Upper lobe of left lung (tissue), 6 donors: ENCODE data around the gene CDHR5. TPM values are rescaled to one million over a fixed set of nuclear protein-coding genes. Genes with fewer than 3 reads are reported as not detected.

ENCODE experiments used
- ATAC-seq, 2 donors: fragments of 200-7000 bp; cut with Tn5 transposase; one replicate each; pipeline ENCODE4 v1.9.1; 2022; ENCODE audit warnings: mild to moderate bottlenecking in 2 of 2, moderate library complexity in 2 of 2; ENCODE audit not compliant: low FRiP score in 2 of 2
- DNase-seq, 2 donors: peaks; one replicate each; pipeline ENCODE4 v3.0.0-alpha.2; 2019 to 2020
- H3K27ac ChIP-seq, 4 donors: fragments of 200-600 bp; sonication (generic); one replicate each; pipeline ENCODE4 v1.5.1; 2016 to 2019
- H3K27me3 ChIP-seq, 4 donors: fragments of 200-600 bp; sonication (generic); one replicate each; pipeline ENCODE4 v1.5.1; 2017 to 2019
- H3K36me3 ChIP-seq, 4 donors: fragments of 200-600 bp; sonication (generic); one replicate each; pipeline ENCODE4 v1.5.1; 2016 to 2019
- H3K4me1 ChIP-seq, 4 donors: fragments of 200-600 bp; sonication (generic); one replicate each; pipeline ENCODE4 v1.5.1; 2018 to 2019
- H3K4me3 ChIP-seq, 4 donors: fragments of 200-600 bp; sonication (generic); one replicate each; pipeline ENCODE4 v1.5.1; 2017 to 2019; ENCODE audit warnings: mild to moderate bottlenecking in 2 of 4, moderate library complexity in 1 of 4
- H3K9me3 ChIP-seq, 4 donors: fragments of 200-600 bp; sonication (generic); one replicate each; pipeline ENCODE4 v1.5.1; 2018 to 2019
- CTCF ChIP-seq, 6 experiments: fragments of 450-650 bp in 4 of 6; fragments of 200-600 bp in 2 of 6; sonication (generic) in 2 of 6; IDR thresholded peaks; one replicate each; pipeline ENCODE4 v1.5.1; 2016 to 2019; ENCODE audit warnings: antibody characterized with exemption in 6 of 6
- EP300 ChIP-seq, 4 donors: sonication (generic); formaldehyde crosslinking; IDR thresholded peaks; one replicate each; pipeline ENCODE4 v1.5.1; 2017; ENCODE audit warnings: antibody characterized with exemption in 4 of 4, control low read depth in 2 of 4
- POLR2A ChIP-seq, 4 donors: fragments of 450-650 bp; IDR thresholded peaks; one replicate each; pipeline ENCODE4 v1.5.1; 2016 to 2017; ENCODE audit warnings: antibody characterized with exemption in 4 of 4, mild to moderate bottlenecking in 2 of 4
- POLR2AphosphoS5 ChIP-seq, 2 donors: sonication (generic); formaldehyde crosslinking; IDR thresholded peaks; one replicate each; pipeline ENCODE4 v1.5.1; 2017; ENCODE audit warnings: antibody characterized with exemption in 2 of 2
- WGBS, 2 donors: methylation state at CpG; one replicate each; pipeline ENCODE4 v1.1.5; 2017 to 2018; 5-methylcytosine and 5-hydroxymethylcytosine counted together
- total RNA-seq, 6 donors: library from RNA; depleted of rRNA in 4 of 6; stranded (reverse); fragments of >200 nt in 4 of 6; gene quantifications; one replicate each; pipeline versions ENCODE4 v1.1.0 to v1.2.1, GENCODE V29; 2016 to 2021
- donor health status: DM: no; HTN: no; CAD: no; lungs with moderate emphysema.
- donor health status: DM: no; HTN: yes; CAD: no; lungs with severe emphysema.

Gene CDHR5
- total RNA-seq, 6 donors from 2014 or later, result 0.40 TPM; not detected in 5

- peak overlapping the region in 1 of 4 donors; percentile 13 for H3K4me3 ChIP-seq
- peaks cover 0 to 15% (median 11%) of the 10 kb centered on the region in 4 donors for H3K27me3 ChIP-seq
- H3K9me3 ChIP-seq, result no peaks in the 10 kb centered on the region
- peaks cover 0 to 5% (median 0%) of the 10 kb centered on the region in 4 donors for H3K36me3 ChIP-seq
- peaks cover 0 to 12% (median 4%) of the 10 kb centered on the region in 4 donors for H3K4me1 ChIP-seq
- 78 to 90% methylated on average over 9 to 25 of the region's 25 CpGs for WGBS, 2 donors
- H3K27ac ChIP-seq, result no peak overlapping the region
- no peak for TF ChIP-seq POLR2AphosphoS5 (IDR thresholded peaks at IDR 0.05)
- ATAC-seq (peak; percentile 3 to 4), DNase-seq (peak in 1 of 2 donors; percentile 75)
Measured at GRCh38 chr11:623999-624704, 603 bp downstream of the CDHR5 start.

GRCh38 chr11:623349-623869 is 1.3 kb downstream of the CDHR5 start:
- H3K9me3 ChIP-seq, result no peaks in the 10 kb centered on the region
- H3K27ac ChIP-seq, result no peak overlapping the region
- WGBS, 2 donors, result 85 to 86% methylated on average over 14 to 15 of the region's 15 CpGs
- ATAC-seq, result no peak
- no peak for DNase-seq
- H3K36me3 ChIP-seq, result peaks cover 0 to 5% (median under 1%) of the 10 kb centered on the region in 4 donors
- H3K27me3 ChIP-seq, result peaks cover 0 to 15% (median 11%) of the 10 kb centered on the region in 4 donors
- H3K4me1 ChIP-seq, result peaks cover 0 to 12% (median 4%) of the 10 kb centered on the region in 4 donors
- no peak overlapping the region for H3K4me3 ChIP-seq
- TF ChIP-seq EP300 (IDR thresholded peaks at IDR 0.05) (no peak), CTCF (IDR thresholded peaks at IDR 0.05) (no peak), POLR2AphosphoS5 (IDR thresholded peaks at IDR 0.05) (no peak), POLR2A (IDR thresholded peaks at IDR 0.05) (no peak)

- no peaks in the 10 kb centered on the region for H3K9me3 ChIP-seq
- TF ChIP-seq POLR2AphosphoS5 (IDR thresholded peaks at IDR 0.05) (no peak), CTCF (IDR thresholded peaks at IDR 0.05) (no peak), POLR2A (IDR thresholded peaks at IDR 0.05) (no peak), EP300 (IDR thresholded peaks at IDR 0.05) (no peak)
- H3K27ac ChIP-seq, result no peak overlapping the region
- peaks cover 0 to 11% (median 8%) of the 10 kb centered on the region in 4 donors for H3K27me3 ChIP-seq
- H3K4me1 ChIP-seq, result peaks cover under 1 to 7% (median 4%) of the 10 kb centered on the region in 4 donors
- WGBS, 2 donors, result 88 to 92% methylated on average over 26 to 27 of the region's 27 CpGs
- DNase-seq (no peak), ATAC-seq (no peak)
- H3K36me3 ChIP-seq, result peaks cover 0 to 11% (median 2%) of the 10 kb centered on the region in 4 donors
- H3K4me3 ChIP-seq, result no peak overlapping the region
Measured at GRCh38 chr11:621838-622237, 2.9 kb downstream of the CDHR5 start.

- H3K9me3 ChIP-seq, result no peaks in the 10 kb centered on the region
- WGBS, 2 donors, result 69 to 72% methylated on average over 20 to 38 of the region's 45 CpGs
- peaks cover 4 to 12% (median 7%) of the 10 kb centered on the region in 4 donors for H3K4me1 ChIP-seq
- TF ChIP-seq POLR2A (IDR thresholded peaks at IDR 0.05) (no peak), EP300 (IDR thresholded peaks at IDR 0.05) (no peak), POLR2AphosphoS5 (IDR thresholded peaks at IDR 0.05) (no peak), CTCF (IDR thresholded peaks at IDR 0.05) (no peak)
- no peak overlapping the region for H3K4me3 ChIP-seq
- DNase-seq (peak in 1 of 2 donors; percentile 77), ATAC-seq (no peak)
- peaks cover 0 to 11% (median 2%) of the 10 kb centered on the region in 4 donors for H3K36me3 ChIP-seq
- no peak overlapping the region for H3K27ac ChIP-seq
- H3K27me3 ChIP-seq, result peaks cover 0 to 4% (median 3%) of the 10 kb centered on the region in 4 donors
Measured at GRCh38 chr11:620935-621814, 3.6 kb downstream of the CDHR5 start.

GRCh38 chr11:620201-620600 is 4.6 kb downstream of the CDHR5 start:
- peaks cover 0 to 2% (median 0%) of the 10 kb centered on the region in 4 donors for H3K27me3 ChIP-seq
- H3K36me3 ChIP-seq, result peaks cover 0 to 11% (median 2%) of the 10 kb centered on the region in 4 donors
- WGBS, 2 donors, result 98% methylated on average over 13 of the region's 13 CpGs
- ATAC-seq (no peak), DNase-seq (peak in 1 of 2 donors; percentile 64)
- H3K9me3 ChIP-seq, result no peaks in the 10 kb centered on the region
- peaks cover 5 to 16% (median 11%) of the 10 kb centered on the region in 4 donors for H3K4me1 ChIP-seq
- no peak overlapping the region for H3K4me3 ChIP-seq
- H3K27ac ChIP-seq, result no peak overlapping the region
- no peak for TF ChIP-seq POLR2A (IDR thresholded peaks at IDR 0.05)
- TF ChIP-seq EP300 (IDR thresholded peaks at IDR 0.05), result no peak
- no peak for TF ChIP-seq POLR2AphosphoS5 (IDR thresholded peaks at IDR 0.05)
- no peak for TF ChIP-seq CTCF (IDR thresholded peaks at IDR 0.05)
